Stomach (tissue), 4 donors: Measurements from ENCODE around the gene OR4F6.

Source experiments
- CTCF ChIP-seq, 7 experiments: fragments of 450-650 bp in 4 of 7; fragments of 200-600 bp in 3 of 7; sonication (generic) in 3 of 7; IDR thresholded peaks; one replicate each; pipeline ENCODE4 v1.5.1; 2016 to 2019; ENCODE audit warnings: antibody characterized with exemption in 7 of 7, control low read depth in 2 of 7, mild to moderate bottlenecking in 1 of 7
- EP300 ChIP-seq: sonication (generic); formaldehyde crosslinking; IDR thresholded peaks from one replicate; pipeline ENCODE4 v1.6.1; 2017; ENCODE audit warnings: antibody characterized with exemption
- POLR2A ChIP-seq, 4 donors: fragments of 450-650 bp; IDR thresholded peaks; one replicate each; pipeline ENCODE4 v1.6.1; 2016; ENCODE audit warnings: antibody characterized with exemption in 4 of 4, control low read depth in 2 of 4, mild to moderate bottlenecking in 1 of 4, moderate library complexity in 1 of 4
- POLR2AphosphoS5 ChIP-seq, 3 donors: sonication (generic); formaldehyde crosslinking; IDR thresholded peaks; one replicate each; pipeline ENCODE4 v1.6.1; 2016; ENCODE audit warnings: antibody characterized with exemption in 3 of 3

DNA sequence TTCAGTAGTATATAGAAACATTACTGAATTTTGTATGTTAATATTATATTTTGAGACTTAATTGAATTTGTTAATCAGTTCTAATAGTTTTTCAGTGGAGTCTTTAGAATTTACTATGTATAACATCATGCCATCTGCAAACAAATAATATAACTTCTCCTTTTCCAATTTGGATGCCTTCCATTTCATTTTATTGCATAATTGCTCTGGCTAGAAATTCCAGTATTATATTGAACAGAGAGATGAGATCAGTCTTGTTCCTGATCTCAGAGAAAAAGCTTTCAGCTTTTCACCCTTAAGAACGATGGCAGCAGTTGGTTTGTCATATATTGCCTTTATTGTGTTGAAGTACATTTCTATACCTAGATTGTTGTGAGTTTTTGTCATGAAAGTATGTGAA lies 49.0 kb downstream of the OR4F6 start:
- TF ChIP-seq CTCF (IDR thresholded peaks at IDR 0.05) (no peak), POLR2A (IDR thresholded peaks at IDR 0.05) (no peak), POLR2AphosphoS5 (IDR thresholded peaks at IDR 0.05) (no peak), EP300 (no peak)
